ENCODE measurements around the gene PTK6. TPM values are rescaled to one million over a fixed set of nuclear protein-coding genes. Genes with fewer than 3 reads are reported as not detected.

PTK6 gene
- total RNA-seq, 1 experiment from 2014 or later: 6.7 TPM

- Histone ChIP-seq H3K9me2 (ENCODE audit: insufficient read depth) (no peaks in the 10 kb centered on the region), H3K27me3 (ENCODE audit: insufficient read depth, low read length) (no peaks in the 10 kb centered on the region), H2AFZ (ENCODE audit: low read depth, low read length, poor library complexity, severe bottlenecking) (peak overlapping the region; percentile 16), H4K20me1 (ENCODE audit: insufficient read depth) (no peaks in the 10 kb centered on the region), H3K4me2 (ENCODE audit: low read length) (no peak overlapping the region), H3K4me3 (replicated peaks in 1 of 2; ENCODE audit: low read depth in 1 of 2, low read length in 2 of 2) (no peak overlapping the region), H3K9ac (ENCODE audit: low read length) (no peak overlapping the region), H3K9me3 (ENCODE audit: control insufficient read depth in 1 of 2, insufficient read depth in 1 of 2, low read depth in 1 of 2, low read length in 2 of 2) (no peaks in the 10 kb centered on the region), H3K4me1 (ENCODE audit: control insufficient read depth in 1 of 2, insufficient read depth in 2 of 2, low read length in 2 of 2) (peaks cover 12 to 35% of the 10 kb centered on the region in 2 experiments), H3K79me2 (ENCODE audit: insufficient read depth, low read length) (peaks cover 4% of the 10 kb centered on the region; the same call in 1 of the 2 replicates), H3K27ac (ENCODE audit: low read depth, low read length) (no peak overlapping the region), H3K36me3 (ENCODE audit: control insufficient read depth in 1 of 2, insufficient read depth in 2 of 2, low read length in 2 of 2) (no peaks in the 10 kb centered on the region)
- POLR2A ChIA-PET: no interaction called here
- intact Hi-C loops (cut with micrococcal nuclease): loop anchor here (10.0 kb wide), 1 partner anchor 48 kb away; the partner anchor contains the start of gene GMEB2
- TF ChIP-seq SP1 (IDR thresholded peaks at IDR 0.05; ENCODE audit: low read depth) (no peak), RAD21 (IDR thresholded peaks at IDR 0.05; ENCODE audit: low read depth) (no peak), EGR1 (IDR thresholded peaks at IDR 0.05; ENCODE audit: low read depth) (no peak), YY1 (IDR thresholded peaks at IDR 0.05; ENCODE audit: extremely low read depth, insufficient replicate concordance, low read depth, low read length) (no peak), POLR2AphosphoS5 (IDR thresholded peaks at IDR 0.05; ENCODE audit: low read depth, low read length) (no peak), EZH2phosphoT487 (IDR thresholded peaks at IDR 0.05; ENCODE audit: borderline replicate concordance) (no peak), CBX3 (IDR thresholded peaks at IDR 0.05; ENCODE audit: low read depth) (no peak), ELF1 (IDR thresholded peaks at IDR 0.05; ENCODE audit: borderline replicate concordance, low read depth) (no peak), FOSL1 (IDR thresholded peaks at IDR 0.05; ENCODE audit: low read depth) (no peak), EZH2 (IDR thresholded peaks at IDR 0.05) (no peak), ZNF274 (IDR thresholded peaks at IDR 0.05; ENCODE audit: low read depth, low read length) (no peak), ATF3 (IDR thresholded peaks at IDR 0.05) (no peak), JUND (IDR thresholded peaks at IDR 0.05) (no peak), CEBPB (IDR thresholded peaks at IDR 0.05; ENCODE audit: low read depth) (no peak), SRF (IDR thresholded peaks at IDR 0.05; ENCODE audit: low read depth) (no peak)
- TF ChIP-seq, protein P1, sequence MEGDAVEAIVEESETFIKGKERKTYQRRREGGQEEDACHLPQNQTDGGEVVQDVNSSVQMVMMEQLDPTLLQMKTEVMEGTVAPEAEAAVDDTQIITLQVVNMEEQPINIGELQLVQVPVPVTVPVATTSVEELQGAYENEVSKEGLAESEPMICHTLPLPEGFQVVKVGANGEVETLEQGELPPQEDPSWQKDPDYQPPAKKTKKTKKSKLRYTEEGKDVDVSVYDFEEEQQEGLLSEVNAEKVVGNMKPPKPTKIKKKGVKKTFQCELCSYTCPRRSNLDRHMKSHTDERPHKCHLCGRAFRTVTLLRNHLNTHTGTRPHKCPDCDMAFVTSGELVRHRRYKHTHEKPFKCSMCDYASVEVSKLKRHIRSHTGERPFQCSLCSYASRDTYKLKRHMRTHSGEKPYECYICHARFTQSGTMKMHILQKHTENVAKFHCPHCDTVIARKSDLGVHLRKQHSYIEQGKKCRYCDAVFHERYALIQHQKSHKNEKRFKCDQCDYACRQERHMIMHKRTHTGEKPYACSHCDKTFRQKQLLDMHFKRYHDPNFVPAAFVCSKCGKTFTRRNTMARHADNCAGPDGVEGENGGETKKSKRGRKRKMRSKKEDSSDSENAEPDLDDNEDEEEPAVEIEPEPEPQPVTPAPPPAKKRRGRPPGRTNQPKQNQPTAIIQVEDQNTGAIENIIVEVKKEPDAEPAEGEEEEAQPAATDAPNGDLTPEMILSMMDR (IDR thresholded peaks at IDR 0.05 in 2 of 3, conservative IDR thresholded peaks at IDR 0.05 in 1 of 3; ENCODE audit: borderline replicate concordance in 1 of 3, insufficient read depth in 1 of 3, low read depth in 2 of 3, low read length in 2 of 3): no peak
- TF ChIP-seq, protein P2, sequence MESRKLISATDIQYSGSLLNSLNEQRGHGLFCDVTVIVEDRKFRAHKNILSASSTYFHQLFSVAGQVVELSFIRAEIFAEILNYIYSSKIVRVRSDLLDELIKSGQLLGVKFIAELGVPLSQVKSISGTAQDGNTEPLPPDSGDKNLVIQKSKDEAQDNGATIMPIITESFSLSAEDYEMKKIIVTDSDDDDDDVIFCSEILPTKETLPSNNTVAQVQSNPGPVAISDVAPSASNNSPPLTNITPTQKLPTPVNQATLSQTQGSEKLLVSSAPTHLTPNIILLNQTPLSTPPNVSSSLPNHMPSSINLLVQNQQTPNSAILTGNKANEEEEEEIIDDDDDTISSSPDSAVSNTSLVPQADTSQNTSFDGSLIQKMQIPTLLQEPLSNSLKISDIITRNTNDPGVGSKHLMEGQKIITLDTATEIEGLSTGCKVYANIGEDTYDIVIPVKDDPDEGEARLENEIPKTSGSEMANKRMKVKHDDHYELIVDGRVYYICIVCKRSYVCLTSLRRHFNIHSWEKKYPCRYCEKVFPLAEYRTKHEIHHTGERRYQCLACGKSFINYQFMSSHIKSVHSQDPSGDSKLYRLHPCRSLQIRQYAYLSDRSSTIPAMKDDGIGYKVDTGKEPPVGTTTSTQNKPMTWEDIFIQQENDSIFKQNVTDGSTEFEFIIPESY (IDR thresholded peaks at IDR 0.05; ENCODE audit: extremely low read depth, insufficient replicate concordance, low read length): no peak
- TF ChIP-seq, protein P3, sequence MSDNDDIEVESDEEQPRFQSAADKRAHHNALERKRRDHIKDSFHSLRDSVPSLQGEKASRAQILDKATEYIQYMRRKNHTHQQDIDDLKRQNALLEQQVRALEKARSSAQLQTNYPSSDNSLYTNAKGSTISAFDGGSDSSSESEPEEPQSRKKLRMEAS (IDR thresholded peaks at IDR 0.05): no peak
- no TSS peak for BruUV-seq (replicated peaks)
- CTCF ChIA-PET: no interaction called here
- DNase-seq (ENCODE audit: low read depth, low spot score): no peak
- RAD21 ChIA-PET (ENCODE audit: low non-redundant PET in 1 of 2, low total read pairs in 2 of 2, uncharacterized antibody in 2 of 2, unreplicated experiment in 2 of 2): interaction anchor here in 1 of 2 experiments (0.6 kb wide), 2 partner anchors 160 to 463 kb away, joined by 3 to 4 read pairs; partner anchors contain the start of gene LIME1
- no peak for ATAC-seq
These were observed 39.1 kb upstream of the PTK6 start for GRCh38 chr20:63576311-63576710.

Measured in HCT116 (cell line).